GM23248 (cell line): Measurements from ENCODE around the gene BRD4. TPM values are rescaled to one million over a fixed set of nuclear protein-coding genes. Genes with fewer than 3 reads are reported as not detected.
"Not testable (repeated sequence)": the region's sequence is repeated elsewhere in the genome, so short reads cannot be mapped to it uniquely, and the experiment has no call there.

ENCODE experiments used
- DNase-seq: peaks from one replicate; pipeline ENCODE4 v3.0.0-alpha.2; 2015
- H2AFZ ChIP-seq: fragments of 200-600 bp; sonication (generic); 2 replicates; pipeline ENCODE4 v1.6.1; 2016; ENCODE audit warnings: antibody characterized with exemption
- H3F3A ChIP-seq: fragments of 200-600 bp; sonication (generic); 2 replicates; pipeline ENCODE4 v1.6.1; 2016; ENCODE audit warnings: mild to moderate bottlenecking, antibody characterized with exemption, mixed run types; ENCODE audit not compliant: insufficient read depth
- H3K27ac ChIP-seq: fragments of 200-600 bp; sonication (generic); 2 replicates; pipeline ENCODE4 v1.5.1; 2016; ENCODE audit warnings: mild to moderate bottlenecking
- H3K27me3 ChIP-seq: fragments of 200-600 bp; sonication (generic); replicated peaks from 2 replicates; pipeline ENCODE4 v1.6.1; 2016; ENCODE audit warnings: mild to moderate bottlenecking; ENCODE audit not compliant: insufficient read depth
- H3K36me3 ChIP-seq: fragments of 200-600 bp; sonication (generic); 2 replicates; pipeline ENCODE4 v1.6.1; 2016; ENCODE audit warnings: low read depth, mild to moderate bottlenecking
- H3K4me1 ChIP-seq: fragments of 200-600 bp; sonication (generic); 2 replicates; pipeline ENCODE4 v1.6.1; 2016; ENCODE audit warnings: mild to moderate bottlenecking; ENCODE audit not compliant: insufficient read depth
- H3K4me2 ChIP-seq: fragments of 200-600 bp; sonication (generic); one replicate; pipeline ENCODE4 v1.6.1; 2016; ENCODE audit warnings: mild to moderate bottlenecking; ENCODE audit not compliant: unreplicated experiment
- H3K4me3 ChIP-seq: fragments of 200-600 bp; sonication (generic); 2 replicates; pipeline ENCODE4 v1.5.1; 2016; ENCODE audit warnings: mild to moderate bottlenecking
- H3K79me2 ChIP-seq: fragments of 200-600 bp; sonication (generic); 2 replicates; pipeline ENCODE4 v1.6.1; 2016; ENCODE audit warnings: mild to moderate bottlenecking; ENCODE audit not compliant: insufficient read depth
- H3K9ac ChIP-seq: fragments of 200-600 bp; sonication (generic); 2 replicates; pipeline ENCODE4 v1.6.1; 2016; ENCODE audit warnings: mild to moderate bottlenecking
- H3K9me2 ChIP-seq: fragments of 200-600 bp; sonication (generic); 2 replicates; pipeline ENCODE4 v1.6.1; 2016; ENCODE audit warnings: mixed run types, mild to moderate bottlenecking, moderate library complexity; ENCODE audit not compliant: insufficient read depth
- H3K9me3 ChIP-seq: fragments of 200-600 bp; sonication (generic); one replicate; pipeline ENCODE4 v1.6.1; 2017; ENCODE audit warnings: low read depth
- H4K20me1 ChIP-seq: fragments of 200-600 bp; sonication (generic); 2 replicates; pipeline ENCODE4 v1.6.0; 2016; ENCODE audit not compliant: insufficient read depth
- EZH2 ChIP-seq: fragments of 200-600 bp; sonication (generic); IDR thresholded peaks from 2 replicates; pipeline ENCODE4 v1.6.1; 2018; ENCODE audit warnings: antibody characterized with exemption, mild to moderate bottlenecking; ENCODE audit not compliant: insufficient read depth, poor library complexity, severe bottlenecking
- EZH2phosphoT487 ChIP-seq: fragments of 200-600 bp; sonication (generic); IDR thresholded peaks from 2 replicates; pipeline ENCODE4 v1.6.1; 2018; ENCODE audit warnings: antibody characterized with exemption, moderate library complexity, mild to moderate bottlenecking, low read depth; ENCODE audit not compliant: insufficient read depth
- WGBS, 2 experiments: methylation state at CpG; one replicate each; pipeline ENCODE4 v1.1.6; 2015 to 2017; ENCODE audit warnings: low lambda C conversion rate in 2 of 2, low coverage in 1 of 2; ENCODE audit errors: missing lambda C conversion rate in 2 of 2; 5-methylcytosine and 5-hydroxymethylcytosine counted together
- in situ Hi-C: fragments of 300-500 bp; cut with MboI; formaldehyde crosslinking; loops from 2 replicates; pipeline ENCODE4 v1.15.0; 2020
- polyA plus RNA-seq: library from polyadenylated mRNA; unstranded; fragments of >200 nt; fragmentation: Nextera tagmentation; extraction: Ambion mirVana; gene quantifications from 2 replicates; pipeline ENCODE4 v1.2.1, GENCODE V29; 2016
- total RNA-seq: library from RNA; depleted of rRNA; stranded (reverse); fragments of >200 nt; shearing (Covaris generic); gene quantifications from 2 replicates; pipeline ENCODE4 v1.2.3, GENCODE V29; 2014

The BRD4 gene
- total and polyA plus RNA-seq, 2 experiments from 2014 or later = 9.0 to 18.6 TPM

DNA sequence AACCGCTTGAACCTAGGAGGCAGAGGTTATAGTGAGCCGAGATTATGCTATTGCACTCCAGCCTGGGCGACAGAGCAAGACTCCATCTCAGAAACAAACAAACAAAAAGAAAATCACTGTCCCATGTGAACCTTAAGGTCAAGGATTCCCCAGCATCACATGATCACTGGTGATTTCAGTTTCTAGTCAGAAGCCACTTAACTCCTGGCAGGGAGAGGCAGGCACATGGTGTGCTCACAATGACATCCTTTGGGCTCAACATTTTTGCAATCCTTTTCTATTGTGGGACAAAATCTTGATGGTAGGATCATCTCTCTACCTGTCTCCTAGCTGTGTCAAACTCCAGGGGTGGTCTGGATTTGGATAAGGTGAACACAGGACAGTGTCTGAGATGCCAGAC is 35.1 kb upstream of the BRD4 start:
- H3F3A ChIP-seq = no peaks in the 10 kb centered on the region
- no peak overlapping the region for H3K9ac ChIP-seq
- TF ChIP-seq EZH2 (no peak), EZH2phosphoT487 (no peak)
- H2AFZ ChIP-seq = no peak overlapping the region
- no peaks in the 10 kb centered on the region for H3K27me3 ChIP-seq
- peaks cover 42% of the 10 kb centered on the region for H3K79me2 ChIP-seq
- no peaks in the 10 kb centered on the region for H3K9me2 ChIP-seq
- DNase-seq = no peak
- 82 to 89% methylated on average over 3 of the region's 3 CpGs for WGBS, 2 experiments
- no peaks in the 10 kb centered on the region for H3K9me3 ChIP-seq
- peaks cover 22% of the 10 kb centered on the region for H3K36me3 ChIP-seq
- H3K4me2 ChIP-seq = no peak overlapping the region
- no peak overlapping the region for H3K27ac ChIP-seq
- H3K4me1 ChIP-seq = no peaks in the 10 kb centered on the region
- no peaks in the 10 kb centered on the region; the same call in 1 of the 2 replicates for H4K20me1 ChIP-seq
- H3K4me3 ChIP-seq = no peak overlapping the region
- in situ Hi-C loops = no loop called here

DNA sequence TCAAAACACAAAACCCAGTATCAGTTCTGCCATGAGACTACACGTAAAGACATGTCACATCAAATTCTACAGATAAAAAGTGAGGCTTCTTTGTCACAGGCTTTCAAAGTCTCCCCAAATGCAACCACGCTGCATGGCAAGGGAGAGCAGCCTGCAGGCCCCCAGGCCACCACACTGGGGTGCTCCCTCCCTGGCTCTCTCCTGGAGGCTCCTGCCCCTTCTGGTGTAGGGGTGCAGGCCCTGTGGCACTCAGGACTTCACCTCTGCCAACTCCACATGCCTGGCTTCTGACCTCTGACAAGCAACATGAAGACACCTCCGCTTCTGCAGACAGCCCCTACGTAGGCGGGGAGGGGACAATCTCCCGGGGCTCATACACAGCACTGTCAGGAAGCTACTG is 32.9 kb upstream of the BRD4 start:
- H3K27me3 ChIP-seq = no peaks in the 10 kb centered on the region
- in situ Hi-C loops = no loop called here
- no peak for DNase-seq
- no peak overlapping the region for H3K4me2 ChIP-seq
- no peaks in the 10 kb centered on the region for H3K4me1 ChIP-seq
- peaks cover 20% of the 10 kb centered on the region for H3K79me2 ChIP-seq
- no peak overlapping the region for H2AFZ ChIP-seq
- TF ChIP-seq EZH2phosphoT487 (no peak), EZH2 (no peak)
- peaks cover 9% of the 10 kb centered on the region; the same call in 1 of the 2 replicates for H3F3A ChIP-seq
- H3K9me3 ChIP-seq = no peaks in the 10 kb centered on the region
- no peaks in the 10 kb centered on the region for H4K20me1 ChIP-seq
- 95 to 98% methylated on average over 6 of the region's 6 CpGs for WGBS, 2 experiments
- H3K9ac ChIP-seq = no peak overlapping the region
- no peak overlapping the region for H3K4me3 ChIP-seq
- H3K36me3 ChIP-seq = peaks cover 18% of the 10 kb centered on the region; the same call in 1 of the 2 replicates
- H3K27ac ChIP-seq = no peak overlapping the region
- no peaks in the 10 kb centered on the region for H3K9me2 ChIP-seq

DNA sequence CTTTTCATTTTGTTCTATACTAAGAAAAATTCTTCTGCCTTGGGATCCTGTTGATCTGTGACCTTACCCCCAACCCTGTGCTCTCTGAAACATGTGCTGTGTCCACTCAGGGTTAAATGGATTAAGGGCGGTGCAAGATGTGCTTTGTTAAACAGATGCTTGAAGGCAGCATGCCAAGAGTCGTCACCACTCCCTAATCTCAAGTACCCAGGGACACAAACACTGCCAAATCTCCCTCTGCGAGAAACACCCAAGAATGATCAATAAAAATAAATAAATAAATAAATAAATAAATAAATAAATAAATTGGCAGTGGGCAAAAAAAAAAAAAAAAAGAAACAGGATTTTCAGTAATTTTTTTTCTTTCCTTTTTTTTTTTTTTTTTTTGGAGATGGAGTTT is 31.5 kb upstream of the BRD4 start:
- H3K9me3 ChIP-seq, H3K27me3 ChIP-seq, in situ Hi-C loops, H3K9ac ChIP-seq, H4K20me1 ChIP-seq, H3K27ac ChIP-seq, H3K4me1 ChIP-seq, H3K9me2 ChIP-seq, DNase-seq, H3K4me3 ChIP-seq, H3K4me2 ChIP-seq, H2AFZ ChIP-seq: not testable (repeated sequence)
- Histone ChIP-seq H3K79me2 (peaks cover 15% of the 10 kb centered on the region; the same call in 1 of the 2 replicates), H3F3A (peaks cover 17% of the 10 kb centered on the region), H3K36me3 (peaks cover 18% of the 10 kb centered on the region; the same call in 1 of the 2 replicates)
- 42 to 45% methylated on average over 3 of the region's 3 CpGs for WGBS, 2 experiments

DNA sequence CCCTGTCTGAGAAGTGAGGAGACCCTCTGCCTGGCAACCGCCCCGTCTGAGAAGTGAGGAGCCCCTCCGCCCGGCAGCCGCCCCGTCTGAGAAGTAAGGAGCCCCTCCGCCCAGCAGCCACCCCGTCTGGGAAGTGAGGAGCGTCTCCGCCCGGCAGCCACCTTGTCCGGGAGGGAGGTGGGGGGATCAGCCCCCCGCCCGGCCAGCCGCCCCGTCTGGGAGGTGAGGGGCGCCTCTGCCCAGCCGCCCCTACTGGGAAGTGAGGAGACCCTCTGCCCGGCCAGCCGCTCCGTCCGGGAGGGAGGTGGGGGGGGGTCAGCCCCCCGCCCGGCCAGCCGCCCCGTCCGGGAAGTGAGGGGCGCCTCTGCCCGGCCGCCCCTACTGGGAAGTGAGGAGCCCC is 30.7 kb upstream of the BRD4 start:
- H3K27me3 ChIP-seq, DNase-seq, H3K4me3 ChIP-seq, in situ Hi-C loops, H3K4me2 ChIP-seq, H3K9me2 ChIP-seq, H3K4me1 ChIP-seq, H3K9me3 ChIP-seq, H4K20me1 ChIP-seq, H3K27ac ChIP-seq, H2AFZ ChIP-seq, H3K9ac ChIP-seq: not testable (repeated sequence)
- peaks cover 15% of the 10 kb centered on the region; the same call in 1 of the 2 replicates for H3K79me2 ChIP-seq
- 92% methylated on average over 19 of the region's 30 CpGs; no CpG with 5 or more reads in 1 of the 2 experiments for WGBS, 2 experiments
- H3F3A ChIP-seq = peaks cover 20% of the 10 kb centered on the region
- H3K36me3 ChIP-seq = peaks cover 19% of the 10 kb centered on the region

DNA sequence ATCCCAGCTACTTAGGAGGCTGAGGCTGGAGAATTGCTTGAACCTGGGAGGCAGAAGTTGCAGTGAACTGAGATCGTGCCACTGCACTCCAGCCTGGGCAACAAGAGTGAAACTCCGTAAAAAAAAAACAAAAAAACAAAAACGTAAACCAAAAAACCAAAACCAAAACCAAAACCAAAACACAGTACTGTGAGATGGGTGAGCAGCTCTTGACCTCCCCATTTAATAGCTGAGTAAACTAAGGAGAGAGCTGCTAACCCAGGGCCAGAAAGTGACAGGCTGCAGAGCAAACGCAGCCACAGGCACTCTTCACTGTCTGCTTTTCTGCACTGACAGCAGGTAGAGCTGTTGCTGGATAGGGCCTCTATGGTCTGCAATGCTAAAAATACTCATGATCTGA is 27.7 kb upstream of the BRD4 start:
- WGBS, 2 experiments = 69 to 72% methylated on average over 4 of the region's 4 CpGs
- H3K27ac ChIP-seq = not testable (repeated sequence)
- H3K36me3 ChIP-seq = peaks cover 36% of the 10 kb centered on the region

More for the DNA sequence above, 27.7 kb upstream of the BRD4 start:
- H2AFZ ChIP-seq, H3K4me2 ChIP-seq, H3K9me3 ChIP-seq, H3K9me2 ChIP-seq, H3K79me2 ChIP-seq, H4K20me1 ChIP-seq, H3K9ac ChIP-seq, H3K4me3 ChIP-seq, in situ Hi-C loops, DNase-seq, H3K27me3 ChIP-seq, H3K4me1 ChIP-seq: not testable (repeated sequence)
- H3F3A ChIP-seq = peaks cover 20% of the 10 kb centered on the region
